Activated CD4-positive, CD25-positive, alpha-beta regulatory T cell treated with anti-CD3 and anti-CD28 coated beads, Interleukin-2, amount 50 U/mL, for 72 hours (primary cell): Measurements from ENCODE around the gene ARHGAP26.
"Not testable (repeated sequence)": the region's sequence is repeated elsewhere in the genome, so short reads cannot be mapped to it uniquely, and the experiment has no call there.

Experiments used
- DNase-seq: peaks from one replicate; pipeline ENCODE4 v3.0.0; 2021

The ARHGAP26 gene

GRCh38 chr5:142969624-142970439 is 199.7 kb downstream of the ARHGAP26 start:
- DNase-seq, result no peak

GRCh38 chr5:142970440-142971030 is 200.4 kb downstream of the ARHGAP26 start:
- no peak for DNase-seq

- DNase-seq, result no peak
These were observed 201.3 kb downstream of the ARHGAP26 start for GRCh38 chr5:142971303-142972013.

GRCh38 chr5:142972064-142972570 is 201.9 kb downstream of the ARHGAP26 start:
- no peak for DNase-seq

- no peak for DNase-seq
These were observed 203.8 kb downstream of the ARHGAP26 start for GRCh38 chr5:142973932-142974331.

GRCh38 chr5:142974409-142974808 is 204.2 kb downstream of the ARHGAP26 start:
- no peak for DNase-seq

GRCh38 chr5:142976861-142977260 is 206.7 kb downstream of the ARHGAP26 start:
- DNase-seq, result no peak

- no peak for DNase-seq
These were observed 207.3 kb downstream of the ARHGAP26 start for GRCh38 chr5:142977363-142978051.

- DNase-seq, result no peak
These were observed 208.1 kb downstream of the ARHGAP26 start for GRCh38 chr5:142978252-142978651.

- no peak for DNase-seq
These were observed 208.5 kb downstream of the ARHGAP26 start for GRCh38 chr5:142978726-142979125.

GRCh38 chr5:142979636-142980035 is 209.5 kb downstream of the ARHGAP26 start:
- no peak for DNase-seq

GRCh38 chr5:142981475-142981874 is 211.3 kb downstream of the ARHGAP26 start:
- no peak for DNase-seq

GRCh38 chr5:142981886-142982820 is 212.0 kb downstream of the ARHGAP26 start:
- no peak for DNase-seq

GRCh38 chr5:142982821-142983200 is 212.6 kb downstream of the ARHGAP26 start:
- no peak for DNase-seq

- no peak for DNase-seq
These were observed 213.8 kb downstream of the ARHGAP26 start for GRCh38 chr5:142984011-142984410.

GRCh38 chr5:142984525-142984924 is 214.3 kb downstream of the ARHGAP26 start:
- no peak for DNase-seq

- not testable (repeated sequence) for DNase-seq
These were observed 219.1 kb downstream of the ARHGAP26 start for GRCh38 chr5:142989270-142989669.

- not testable (repeated sequence) for DNase-seq
These were observed 219.9 kb downstream of the ARHGAP26 start for GRCh38 chr5:142990073-142990472.

- DNase-seq, result no peak
These were observed 224.0 kb downstream of the ARHGAP26 start for GRCh38 chr5:142994218-142994617.

- not testable (repeated sequence) for DNase-seq
These were observed 225.4 kb downstream of the ARHGAP26 start for GRCh38 chr5:142995621-142996020.

GRCh38 chr5:142997591-142997990 is 227.4 kb downstream of the ARHGAP26 start:
- DNase-seq, result no peak
